OCI-LY1 (cell line): Measurements from ENCODE around the gene CXXC5.

Source experiments
- EZH2 ChIP-seq: fragments of 200-600 bp; sonication (generic), shearing (Covaris generic); IDR thresholded peaks from 2 replicates; pipeline ENCODE4 v1.8.0; 2017; ENCODE audit warnings: borderline replicate concordance, mixed run types, mild to moderate bottlenecking, antibody characterized with exemption, low read length, moderate library complexity, mixed read lengths
- TF ChIP-seq, protein P1 (sequence below): fragments of 200-600 bp; sonication (generic), shearing (Covaris generic); IDR thresholded peaks from 2 replicates; pipeline ENCODE4 v1.5.1; 2017; ENCODE audit warnings: mild to moderate bottlenecking, antibody characterized with exemption, low read length, moderate library complexity, mixed read lengths

- TF ChIP-seq, protein P1, sequence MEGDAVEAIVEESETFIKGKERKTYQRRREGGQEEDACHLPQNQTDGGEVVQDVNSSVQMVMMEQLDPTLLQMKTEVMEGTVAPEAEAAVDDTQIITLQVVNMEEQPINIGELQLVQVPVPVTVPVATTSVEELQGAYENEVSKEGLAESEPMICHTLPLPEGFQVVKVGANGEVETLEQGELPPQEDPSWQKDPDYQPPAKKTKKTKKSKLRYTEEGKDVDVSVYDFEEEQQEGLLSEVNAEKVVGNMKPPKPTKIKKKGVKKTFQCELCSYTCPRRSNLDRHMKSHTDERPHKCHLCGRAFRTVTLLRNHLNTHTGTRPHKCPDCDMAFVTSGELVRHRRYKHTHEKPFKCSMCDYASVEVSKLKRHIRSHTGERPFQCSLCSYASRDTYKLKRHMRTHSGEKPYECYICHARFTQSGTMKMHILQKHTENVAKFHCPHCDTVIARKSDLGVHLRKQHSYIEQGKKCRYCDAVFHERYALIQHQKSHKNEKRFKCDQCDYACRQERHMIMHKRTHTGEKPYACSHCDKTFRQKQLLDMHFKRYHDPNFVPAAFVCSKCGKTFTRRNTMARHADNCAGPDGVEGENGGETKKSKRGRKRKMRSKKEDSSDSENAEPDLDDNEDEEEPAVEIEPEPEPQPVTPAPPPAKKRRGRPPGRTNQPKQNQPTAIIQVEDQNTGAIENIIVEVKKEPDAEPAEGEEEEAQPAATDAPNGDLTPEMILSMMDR = no peak
- no peak for TF ChIP-seq EZH2
These were observed 12.2 kb downstream of the CXXC5 start for GRCh38 chr5:139660105-139660922.
